ENCODE measurements around the gene OBSCN.
"Not testable (repeated sequence)": the region's sequence is repeated elsewhere in the genome, so short reads cannot be mapped to it uniquely, and the experiment has no call there.

The OBSCN gene

DNA sequence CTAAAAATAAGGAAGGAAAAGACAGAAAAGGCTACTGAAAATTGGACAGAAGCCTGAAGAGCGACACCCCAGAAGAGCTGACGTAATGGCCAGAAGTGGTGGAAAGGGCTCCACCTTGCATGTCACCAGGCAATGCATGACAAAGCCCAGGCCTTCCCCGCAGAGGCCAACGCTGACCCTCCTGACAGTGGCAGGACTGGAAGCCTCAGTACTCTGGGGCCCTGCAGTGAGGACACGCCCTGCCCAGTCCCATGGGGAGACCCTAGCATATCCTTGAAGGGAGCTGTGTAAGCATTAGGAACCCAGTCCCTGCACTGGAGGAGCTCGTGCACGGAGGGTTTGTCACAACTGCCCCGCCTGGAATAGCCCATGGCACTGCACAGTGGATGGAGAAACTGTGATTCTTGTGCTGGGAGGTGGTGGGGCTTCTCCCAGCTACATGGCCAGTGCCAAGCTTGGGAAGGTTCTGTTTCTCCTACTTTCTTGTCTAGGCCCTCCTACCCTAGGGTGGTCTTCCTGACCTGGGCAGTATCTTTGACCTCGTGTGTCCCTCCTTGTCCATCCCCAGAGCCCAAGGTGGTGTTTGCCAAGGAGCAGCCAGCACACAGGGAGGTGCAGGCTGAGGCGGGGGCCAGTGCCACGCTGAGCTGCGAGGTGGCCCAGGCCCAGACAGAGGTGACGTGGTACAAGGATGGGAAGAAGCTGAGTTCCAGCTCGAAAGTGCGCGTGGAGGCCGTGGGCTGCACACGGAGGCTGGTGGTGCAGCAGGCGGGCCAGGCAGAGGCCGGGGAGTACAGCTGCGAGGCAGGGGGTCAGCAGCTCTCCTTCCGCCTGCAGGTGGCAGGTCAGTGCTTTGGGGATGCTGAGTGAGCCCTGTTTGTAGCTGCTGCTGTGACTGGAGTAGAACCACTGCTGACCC, 60.4 kb downstream of the OBSCN start:
- TF ChIP-seq, protein P1, sequence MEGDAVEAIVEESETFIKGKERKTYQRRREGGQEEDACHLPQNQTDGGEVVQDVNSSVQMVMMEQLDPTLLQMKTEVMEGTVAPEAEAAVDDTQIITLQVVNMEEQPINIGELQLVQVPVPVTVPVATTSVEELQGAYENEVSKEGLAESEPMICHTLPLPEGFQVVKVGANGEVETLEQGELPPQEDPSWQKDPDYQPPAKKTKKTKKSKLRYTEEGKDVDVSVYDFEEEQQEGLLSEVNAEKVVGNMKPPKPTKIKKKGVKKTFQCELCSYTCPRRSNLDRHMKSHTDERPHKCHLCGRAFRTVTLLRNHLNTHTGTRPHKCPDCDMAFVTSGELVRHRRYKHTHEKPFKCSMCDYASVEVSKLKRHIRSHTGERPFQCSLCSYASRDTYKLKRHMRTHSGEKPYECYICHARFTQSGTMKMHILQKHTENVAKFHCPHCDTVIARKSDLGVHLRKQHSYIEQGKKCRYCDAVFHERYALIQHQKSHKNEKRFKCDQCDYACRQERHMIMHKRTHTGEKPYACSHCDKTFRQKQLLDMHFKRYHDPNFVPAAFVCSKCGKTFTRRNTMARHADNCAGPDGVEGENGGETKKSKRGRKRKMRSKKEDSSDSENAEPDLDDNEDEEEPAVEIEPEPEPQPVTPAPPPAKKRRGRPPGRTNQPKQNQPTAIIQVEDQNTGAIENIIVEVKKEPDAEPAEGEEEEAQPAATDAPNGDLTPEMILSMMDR (IDR thresholded peaks at IDR 0.05; ENCODE audit: low read depth, low read length) = no peak
- DNase-seq = peak; percentile 10
- Histone ChIP-seq H3K27me3 (no peaks in the 10 kb centered on the region), H3K9me3 (no peaks in the 10 kb centered on the region), H3K4me3 (ENCODE audit: low read depth, low read length) (no peak overlapping the region), H3K36me3 (no peaks in the 10 kb centered on the region), H3K4me1 (peaks cover 4% of the 10 kb centered on the region; the same call in 1 of the 2 replicates)

DNA sequence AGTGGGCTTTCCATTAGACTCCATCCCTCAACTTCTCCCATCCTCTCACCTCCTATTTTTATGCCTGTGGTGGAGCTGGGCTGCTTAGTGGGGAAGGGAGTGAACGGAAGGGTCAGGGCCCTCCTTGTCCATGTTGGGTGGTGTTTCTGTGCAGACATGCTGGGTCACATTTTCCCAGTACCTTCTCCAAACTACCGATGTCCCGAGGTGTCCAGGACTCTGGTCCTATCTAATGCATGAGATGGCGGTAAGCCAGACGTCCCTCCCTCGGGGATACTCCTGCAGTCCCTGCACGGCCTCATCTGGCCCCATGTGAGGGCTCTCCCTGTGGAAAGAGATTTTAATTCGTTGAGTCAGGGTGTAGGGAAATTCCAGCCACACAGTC, 61.0 kb downstream of the OBSCN start:
- H3K4me1 ChIP-seq = peaks cover 4% of the 10 kb centered on the region; the same call in 1 of the 2 replicates
- DNase-seq = peak; percentile 76
- H3K36me3 ChIP-seq = no peaks in the 10 kb centered on the region
- H3K9me3 ChIP-seq = no peaks in the 10 kb centered on the region
- no peaks in the 10 kb centered on the region for H3K27me3 ChIP-seq
- TF ChIP-seq, protein P1 (IDR thresholded peaks at IDR 0.05; ENCODE audit: low read depth, low read length) = no peak
- H3K4me3 ChIP-seq (ENCODE audit: low read depth, low read length) = no peak overlapping the region

DNA sequence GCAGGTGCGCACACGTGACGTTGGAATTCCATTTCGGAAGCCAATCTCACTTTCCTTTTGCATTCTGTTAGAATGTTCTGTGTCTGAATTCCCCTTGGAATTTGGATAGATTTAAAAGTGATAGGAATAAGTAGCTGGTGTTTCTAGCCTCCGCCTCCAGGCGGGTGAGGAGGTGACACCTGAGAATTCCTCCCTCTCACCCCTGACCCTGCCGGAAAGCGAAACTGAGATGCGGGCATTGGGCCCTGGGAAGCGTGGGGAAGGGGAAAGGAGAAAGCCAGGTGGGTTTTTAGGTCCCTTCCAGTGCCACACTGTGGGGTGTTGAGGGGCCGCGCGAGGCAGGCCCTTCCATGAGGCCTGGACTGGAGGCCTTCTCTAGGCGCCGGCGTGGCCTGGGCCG, 61.6 kb downstream of the OBSCN start:
- not testable (repeated sequence) for H3K36me3 ChIP-seq, DNase-seq

DNA sequence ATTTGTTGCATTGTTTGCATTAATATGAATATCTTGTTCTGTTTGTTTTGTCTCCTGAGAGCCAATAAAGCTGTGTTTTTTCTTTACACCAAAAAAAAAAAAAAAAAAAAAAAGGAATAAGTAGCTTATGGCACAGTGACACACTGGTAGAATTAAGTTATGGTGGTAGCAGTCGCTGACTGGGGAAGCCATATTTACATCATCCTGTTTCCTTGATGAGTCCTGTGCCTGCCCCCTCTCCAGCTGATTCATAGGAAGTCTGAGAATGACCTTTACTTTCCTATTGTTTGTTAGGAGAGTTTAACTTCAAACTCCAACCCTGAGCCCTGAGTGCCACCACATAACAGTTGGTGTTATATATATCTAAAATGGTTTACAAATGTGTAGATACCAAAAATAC, 62.2 kb downstream of the OBSCN start:
- no peak overlapping the region for H3K4me3 ChIP-seq (ENCODE audit: low read depth, low read length)
- no peaks in the 10 kb centered on the region for H3K9me3 ChIP-seq
- no peak for DNase-seq
- H3K27me3 ChIP-seq = no peaks in the 10 kb centered on the region
- TF ChIP-seq, protein P1 (IDR thresholded peaks at IDR 0.05; ENCODE audit: low read depth, low read length) = no peak
- no peaks in the 10 kb centered on the region for H3K36me3 ChIP-seq
- peaks cover 4% of the 10 kb centered on the region; the same call in 1 of the 2 replicates for H3K4me1 ChIP-seq

More for the DNA sequence above, 61.6 kb downstream of the OBSCN start:
- H3K4me1 ChIP-seq; H3K4me3 ChIP-seq (ENCODE audit: low read depth, low read length); H3K27me3 ChIP-seq; H3K9me3 ChIP-seq: not testable (repeated sequence)

DNA sequence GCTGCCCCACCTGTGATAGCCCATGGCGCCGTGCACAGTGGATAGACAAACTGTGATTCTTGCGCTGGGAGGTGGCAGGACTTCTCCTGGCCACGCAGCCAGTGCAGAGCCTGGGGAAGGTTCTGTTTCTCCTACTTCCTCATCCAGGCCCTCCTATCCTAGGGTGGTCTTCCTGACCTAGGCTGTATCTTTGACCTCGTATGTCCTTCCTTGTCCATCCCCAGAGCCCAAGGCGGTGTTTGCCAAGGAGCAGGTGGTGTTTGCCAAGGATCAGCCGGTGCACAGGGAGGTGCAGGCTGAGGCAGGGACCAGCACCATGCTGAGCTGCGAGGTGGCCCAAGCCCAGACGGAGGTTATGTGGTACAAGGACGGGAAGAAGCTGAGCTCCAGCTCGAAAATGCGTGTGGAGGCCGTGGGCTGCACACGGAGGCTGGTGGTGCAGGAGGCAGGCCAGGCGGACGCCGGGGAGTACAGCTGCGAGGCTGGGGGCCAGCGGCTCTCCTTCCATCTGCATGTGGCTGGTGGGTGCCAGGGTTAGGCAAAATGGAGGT, 63.9 kb downstream of the OBSCN start:
- TF ChIP-seq, protein P1 (IDR thresholded peaks at IDR 0.05; ENCODE audit: low read depth, low read length) = no peak
- H3K36me3 ChIP-seq = no peaks in the 10 kb centered on the region
- peaks cover 4% of the 10 kb centered on the region for H3K4me1 ChIP-seq
- DNase-seq = no peak
- H3K9me3 ChIP-seq = no peaks in the 10 kb centered on the region
- H3K27me3 ChIP-seq = no peaks in the 10 kb centered on the region
- H3K4me3 ChIP-seq (ENCODE audit: low read depth, low read length) = no peak overlapping the region

DNA sequence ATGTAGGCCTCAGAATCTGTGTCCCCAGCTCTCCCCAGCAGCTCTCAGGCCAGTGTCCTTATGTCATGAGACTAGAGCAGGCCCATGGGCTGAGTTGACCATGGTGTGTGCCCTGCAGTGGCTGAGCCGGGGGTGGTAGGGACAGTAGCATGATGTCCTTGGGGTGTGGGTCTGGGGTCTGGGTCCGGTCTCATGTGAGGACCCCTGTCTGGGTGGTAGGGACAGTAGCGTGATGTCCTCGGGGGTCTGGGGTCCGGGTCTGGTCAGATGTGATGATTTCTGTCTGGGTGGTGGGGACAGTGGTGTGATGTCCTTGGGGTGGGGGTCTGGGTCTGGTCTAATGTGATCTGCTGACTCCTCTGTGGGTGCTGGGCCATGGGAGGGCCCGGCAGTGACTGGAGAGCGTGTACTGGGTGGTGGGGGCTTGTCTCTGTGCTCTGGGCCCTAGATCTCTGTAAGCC, 64.5 kb downstream of the OBSCN start:
- no peak overlapping the region for H3K4me3 ChIP-seq (ENCODE audit: low read depth, low read length)
- H3K27me3 ChIP-seq = no peaks in the 10 kb centered on the region
- H3K4me1 ChIP-seq = peaks cover 4% of the 10 kb centered on the region
- H3K36me3 ChIP-seq = no peaks in the 10 kb centered on the region
- no peak for DNase-seq
- no peaks in the 10 kb centered on the region for H3K9me3 ChIP-seq
- TF ChIP-seq, protein P1 (IDR thresholded peaks at IDR 0.05; ENCODE audit: low read depth, low read length) = no peak
